K562 (cell line): ENCODE data around the gene RHD. TPM values are rescaled to one million over a fixed set of nuclear protein-coding genes. Genes with fewer than 3 reads are reported as not detected.

Experiments used
- ATAC-seq: fragments of 200-7000 bp; cut with Tn5 transposase; 3 replicates; pipeline ENCODE4 v1.9.1; 2020; ENCODE audit warnings: moderate library complexity
- BruUV-seq: library from RNA; stranded (reverse); fragments of 400-500 nt; replicated peaks from 2 replicates; lab custom pipeline; 2021; lab: Mats Ljungman, UMichigan
- CTCF ChIA-PET: fragments of 300-600 bp; formaldehyde crosslinking; extraction: SDS; loops from one replicate; lab custom pipeline; 2021; ENCODE audit warnings: low intra/inter-chr PET ratio; lab: Yijun Ruan, JAX
- POLR2A ChIA-PET: fragments of 300-600, 350-650 bp; sonication (Branson Sonifier 250); formaldehyde crosslinking; extraction: SDS; loops from one replicate; lab custom pipeline; 2021; ENCODE audit warnings: antibody characterized with exemption, inconsistent platforms; lab: Yijun Ruan, JAX
- DNase-seq, 4 experiments: peaks; one replicate each; pipeline versions ENCODE4 v3.0.0 to v3.0.0-alpha.2; 2011 to 2018; ENCODE audit warnings: low spot score in 3 of 4, mixed read lengths in 3 of 4; ENCODE audit errors: extremely low read depth in 1 of 4
- FAIRE-seq: peaks from 2 replicates; lab custom pipeline; 2011; peaks lifted over from hg19 to GRCh38; lab: Jason Lieb, UNC
- H2AFZ ChIP-seq: 2 replicates; pipeline ENCODE4 v1.6.0; 2011; ENCODE audit warnings: low read depth, low read length, control low read depth, inconsistent platforms
- H3K27ac ChIP-seq: fragments of 200-600 bp; 3 replicates; pipeline ENCODE4 v1.8.0; 2011; ENCODE audit warnings: low read depth, mild to moderate bottlenecking, control low read depth, inconsistent platforms, low read length, moderate library complexity, mixed read lengths; ENCODE audit errors: extremely low read depth
- H3K27me3 ChIP-seq, 2 experiments: fragments of 300-600 bp in 1 of 2; 2 replicates in 1 of 2; 3 replicates in 1 of 2; pipeline versions ENCODE4 v1.6.0 to v1.8.0; 2011; ENCODE audit warnings: inconsistent platforms in 2 of 2, low read length in 2 of 2, mild to moderate bottlenecking in 1 of 2, mixed read lengths in 1 of 2, moderate library complexity in 1 of 2; ENCODE audit not compliant: control insufficient read depth in 2 of 2, insufficient read depth in 2 of 2
- H3K36me3 ChIP-seq: fragments of 300-600 bp; 3 replicates; pipeline ENCODE4 v1.8.0; 2011; ENCODE audit warnings: mild to moderate bottlenecking, low read length, inconsistent platforms; ENCODE audit not compliant: control insufficient read depth, insufficient read depth
- H3K4me1 ChIP-seq, 2 experiments: fragments of 200-600 bp in 1 of 2; replicated peaks in 1 of 2; 2 replicates in 1 of 2; 3 replicates in 1 of 2; pipeline versions ENCODE4 v1.5.1 to v1.8.0; 2011; ENCODE audit warnings: inconsistent platforms in 2 of 2, low read length in 2 of 2, mild to moderate bottlenecking in 1 of 2, mixed read lengths in 1 of 2, moderate library complexity in 1 of 2; ENCODE audit not compliant: control insufficient read depth in 2 of 2, insufficient read depth in 2 of 2
- H3K4me2 ChIP-seq: 2 replicates; pipeline ENCODE4 v1.6.1; 2011; ENCODE audit warnings: low read length, control low read depth, inconsistent platforms, mixed read lengths; ENCODE audit not compliant: insufficient read depth
- H3K4me3 ChIP-seq: fragments of 200-600 bp; sonication (generic), shearing (Covaris generic); 2 replicates; pipeline ENCODE4 v1.5.1; 2016; ENCODE audit warnings: control low read depth, inconsistent platforms
- H3K79me2 ChIP-seq: fragments of 200-600 bp; 3 replicates; pipeline ENCODE4 v1.8.0; 2011; ENCODE audit warnings: low read length, inconsistent platforms; ENCODE audit not compliant: control insufficient read depth, insufficient read depth
- H3K9ac ChIP-seq, 2 experiments: 2 replicates each; pipeline versions ENCODE4 v1.6.0 to v1.6.1; 2011; ENCODE audit warnings: low read depth in 2 of 2, low read length in 2 of 2, control low read depth in 1 of 2, inconsistent platforms in 1 of 2, mild to moderate bottlenecking in 1 of 2, mixed read lengths in 1 of 2; ENCODE audit not compliant: insufficient read depth in 1 of 2
- H3K9me1 ChIP-seq: one replicate; pipeline ENCODE4 v1.6.0; 2011; ENCODE audit warnings: inconsistent platforms, mild to moderate bottlenecking, low read length, moderate library complexity; ENCODE audit not compliant: control insufficient read depth, insufficient read depth
- H3K9me3 ChIP-seq: replicated peaks from 2 replicates; pipeline ENCODE4 v1.5.1; 2011; ENCODE audit warnings: low read depth, low read length, inconsistent platforms; ENCODE audit not compliant: control insufficient read depth, insufficient read depth
- H4K20me1 ChIP-seq: replicated peaks from 2 replicates; pipeline ENCODE4 v1.6.1; 2011; ENCODE audit warnings: low read length, inconsistent platforms, mixed read lengths; ENCODE audit not compliant: control insufficient read depth, insufficient read depth
- CHAMP1 ChIP-seq: fragments of 450-650 bp; IDR thresholded peaks from 2 replicates; pipeline ENCODE4 v1.6.1; 2016; ENCODE audit warnings: mild to moderate bottlenecking
- HDGF ChIP-seq: fragments of 450-650 bp; IDR thresholded peaks from 2 replicates; pipeline ENCODE4 v1.6.1; 2016
- KDM1A ChIP-seq, 2 experiments: fragments of 450-650 bp; IDR thresholded peaks; 2 replicates each; pipeline ENCODE4 v1.6.1; 2016; ENCODE audit warnings: mild to moderate bottlenecking in 2 of 2
- KDM2B ChIP-seq: fragments of 250-450 bp; sonication (Bioruptor Pico); IDR thresholded peaks from 2 replicates; pipeline ENCODE4 v1.8.0; 2021; ENCODE audit warnings: mild to moderate bottlenecking, moderate library complexity
- NFYB ChIP-seq: IDR thresholded peaks from 2 replicates; pipeline ENCODE4 v1.6.1; 2011; ENCODE audit warnings: mild to moderate bottlenecking, moderate library complexity; ENCODE audit not compliant: insufficient read length; ENCODE audit errors: extremely low read depth
- PHF21A ChIP-seq: fragments of 450-650 bp; IDR thresholded peaks from 2 replicates; pipeline ENCODE4 v1.6.1; 2017; ENCODE audit warnings: low read depth, borderline replicate concordance
- SMARCA4 ChIP-seq: fragments of 450-650 bp; IDR thresholded peaks from 2 replicates; pipeline ENCODE4 v1.6.1; 2016
- THRA ChIP-seq: fragments of 450-650 bp; IDR thresholded peaks from 2 replicates; pipeline ENCODE4 v1.6.1; 2017; ENCODE audit warnings: mild to moderate bottlenecking, moderate library complexity
- USF1 ChIP-seq: sonication (generic); formaldehyde crosslinking; IDR thresholded peaks from 2 replicates; pipeline ENCODE4 v1.9.0; 2022; ENCODE audit warnings: mild to moderate bottlenecking, missing genetic modification reagents
- ZNF121 ChIP-seq: sonication (generic); formaldehyde crosslinking; conservative IDR thresholded peaks from 2 replicates; pipeline ENCODE4 v1.8.0; 2022; ENCODE audit warnings: missing genetic modification reagents
- WGBS: fragments of 100-300 bp; shearing (Covaris generic); methylation state at CpG from one replicate; pipeline ENCODE4 v1.1.6; 2016; ENCODE audit warnings: low coverage, mixed read lengths; ENCODE audit not compliant: insufficient coverage; ENCODE audit errors: missing lambda C conversion rate; 5-methylcytosine and 5-hydroxymethylcytosine counted together
- in situ Hi-C: fragments of 300-500 bp; cut with MboI; formaldehyde crosslinking; loops from 4 replicates; pipeline ENCODE4 v1.15.0; 2018; ENCODE audit warnings: inconsistent platforms, mixed read lengths
- intact Hi-C: fragments of 100-400 bp; cut with micrococcal nuclease; formaldehyde crosslinking; loops from 2 replicates; pipeline ENCODE4 v1.14.2; 2022
- polyA plus RNA-seq, 8 experiments: library from polyadenylated mRNA; depleted of rRNA in 4 of 8; stranded (reverse) in 5 of 8; unstranded in 3 of 8; fragments of >200 nt; fragmentation: Nextera tagmentation in 2 of 8; fragmentation: Illumina TruSeq in 1 of 8; extraction: Ambion mirVana in 2 of 8; extraction: Trizol in 1 of 8; gene quantifications; 2 replicates each; pipeline versions ENCODE4 v1.2.1 to v1.2.3, GENCODE V29; 2011 to 2014; ENCODE audit warnings: inconsistent platforms in 1 of 8, missing spikeins in 1 of 8
- total RNA-seq, 7 experiments: library from RNA; depleted of rRNA in 6 of 7; stranded (reverse); fragments of >200 nt in 6 of 7; fragmentation: Illumina TruSeq in 2 of 7; extraction: Trizol in 2 of 7; gene quantifications; 2 replicates each; pipeline versions ENCODE4 v1.2.1 to v1.2.3, GENCODE V29; 2011 to 2021; ENCODE audit warnings: low replicate concordance in 1 of 7

RHD gene
- total and polyA plus RNA-seq, 9 of the 15 experiments (the other 6 are each of a cell fraction or from before 2014, with no cell fraction given) = 8.8 to 32.4 (median 15.0) TPM

- no peaks in the 10 kb centered on the region for H4K20me1 ChIP-seq
- CTCF ChIA-PET = no interaction called here
- in situ Hi-C loops = loop anchor here (5.0 kb wide), 1 partner anchor 91 kb away; no protein-coding TSS in a partner anchor
- H3K9me3 ChIP-seq = no peaks in the 10 kb centered on the region
- H3K4me3 ChIP-seq = no peak overlapping the region
- 29% methylated on average over 5 of the region's 5 CpGs for WGBS
- no peak overlapping the region for H3K27ac ChIP-seq
- FAIRE-seq = no peak
- peaks cover 3% of the 10 kb centered on the region for H3K9me1 ChIP-seq
- no TSS peak for BruUV-seq
- peak; percentile 19; the same call in 2 of the 3 replicates for ATAC-seq
- no peaks in the 10 kb centered on the region; the same call in 2 of the 3 replicates for H3K79me2 ChIP-seq
- H3K4me2 ChIP-seq = no peak overlapping the region
- H2AFZ ChIP-seq = no peak overlapping the region
- DNase-seq = peak in 1 of 4 experiments; percentile 50
- no peak overlapping the region for H3K9ac ChIP-seq
- H3K27me3 ChIP-seq = no peaks in the 10 kb centered on the region
- intact Hi-C loops = no loop called here
- POLR2A ChIA-PET = interaction anchor here (0.9 to 3.9 kb wide), 4 partner anchors 9 to 24 kb away, joined by 3 to 16 read pairs (median 9); partner anchors contain the start of genes RSRP1 and SYF2
- peaks cover 7 to 10% of the 10 kb centered on the region in 2 experiments; a peak in 3 of 5 replicates for H3K4me1 ChIP-seq
- no peaks in the 10 kb centered on the region for H3K36me3 ChIP-seq
- TF ChIP-seq KDM2B (CRISPR knock-in tag) (no peak), PHF21A (0 out of 2 replicates have a peak, but pooled peaks have one; percentile 45), SMARCA4 (0 out of 2 replicates have a peak, but pooled peaks have one; percentile 21), NFYB (no peak), CHAMP1 (0 out of 2 replicates have a peak, but pooled peaks have one; percentile 18), ZNF121 (peak; percentile 76), USF1 (CRISPR knock-in tag) (peak; percentile 65), HDGF (no peak), KDM1A (IDR thresholded peaks at IDR 0.05) (peak; percentile 91 to 92), THRA (no peak)
Measured at GRCh38 chr1:25256578-25256965, 15.7 kb upstream of the RHD start.
